Aorta (tissue), 5 donors: ENCODE data around the gene GOLGA6B. TPM values are rescaled to one million over a fixed set of nuclear protein-coding genes. Genes with fewer than 3 reads are reported as not detected.
A peak's percentile ranks its signal among the peaks of the same experiment; 100 is the strongest.
"Not testable (repeated sequence)": the region's sequence is repeated elsewhere in the genome, so short reads cannot be mapped to it uniquely, and the experiment has no call there.

Experiments used
- ATAC-seq: fragments of 200-7000 bp; cut with Tn5 transposase; one replicate; pipeline ENCODE4 v1.9.1; 2022; ENCODE audit warnings: moderate library complexity; ENCODE audit not compliant: low FRiP score
- DNase-seq, 2 donors: peaks; one replicate each; pipeline ENCODE4 v3.0.0-alpha.2; 2020
- H3K27ac ChIP-seq, 2 donors: one replicate each; pipeline ENCODE4 v1.5.1; 2013; ENCODE audit warnings: low read length in 2 of 2, mild to moderate bottlenecking in 2 of 2, moderate library complexity in 2 of 2, control low read depth in 1 of 2, inconsistent platforms in 1 of 2, low read depth in 1 of 2
- H3K27me3 ChIP-seq, 2 donors: one replicate each; pipeline ENCODE4 v1.6.1; 2013; ENCODE audit warnings: control low read depth in 1 of 2, low read length in 1 of 2, mild to moderate bottlenecking in 1 of 2, moderate library complexity in 1 of 2; ENCODE audit not compliant: insufficient read depth in 2 of 2, control insufficient read depth in 1 of 2
- H3K36me3 ChIP-seq, 2 donors: one replicate each; pipeline ENCODE4 v1.6.1; 2013; ENCODE audit warnings: control low read depth in 1 of 2, low read length in 1 of 2, mild to moderate bottlenecking in 1 of 2; ENCODE audit not compliant: insufficient read depth in 2 of 2, control insufficient read depth in 1 of 2
- H3K4me1 ChIP-seq, 2 donors: one replicate each; pipeline ENCODE4 v1.6.1; 2013; ENCODE audit warnings: low read length in 2 of 2, control low read depth in 1 of 2, mild to moderate bottlenecking in 1 of 2, moderate library complexity in 1 of 2; ENCODE audit not compliant: insufficient read depth in 2 of 2, control insufficient read depth in 1 of 2
- H3K4me3 ChIP-seq, 2 donors: one replicate each; pipeline ENCODE4 v1.5.1; 2013; ENCODE audit warnings: low read length in 2 of 2, control low read depth in 1 of 2, mild to moderate bottlenecking in 1 of 2
- H3K9me3 ChIP-seq: one replicate; pipeline ENCODE4 v1.6.1; 2013; ENCODE audit warnings: mild to moderate bottlenecking, low read length; ENCODE audit not compliant: control insufficient read depth
- WGBS, 2 donors: extraction: QIAGEN DNeasy Blood & Tissue Kit; methylation state at CpG; one replicate each; pipeline ENCODE4 v1.1.7; 2013; 5-methylcytosine and 5-hydroxymethylcytosine counted together
- intact Hi-C, 2 donors: fragments of 100-400 bp; cut with DNase I; formaldehyde crosslinking; loops; one replicate each; pipeline versions ENCODE4 v1.14.2 to v1.15.0; 2022
- polyA plus RNA-seq, 2 donors: library from polyadenylated mRNA; stranded (reverse); fragments of 200-250 nt; gene quantifications; one replicate each; pipeline ENCODE4 v1.2.3, GENCODE V29; 2013
- total RNA-seq, 2 donors: library from RNA; stranded (reverse); fragmentation: NEBNext Ultra II Directional; extraction: Animal tissue kit (Norgen Biotek cat#: 25700); gene quantifications; one replicate each; pipeline ENCODE4 v1.2.1, GENCODE V29; 2021
- donor health status: healthy with polysubstance abuse.
- donor health status: Bipolar disorder and iron deficiency.
- donor health status: DM: no; HTN: no; CAD: no.
- donor health status: DM: no; HTN: no; CAD: no.
- donor health status: DM: yes; HTN: yes; CAD: no.

The GOLGA6B gene
- total and polyA plus RNA-seq, 4 donors: not detected

DNA sequence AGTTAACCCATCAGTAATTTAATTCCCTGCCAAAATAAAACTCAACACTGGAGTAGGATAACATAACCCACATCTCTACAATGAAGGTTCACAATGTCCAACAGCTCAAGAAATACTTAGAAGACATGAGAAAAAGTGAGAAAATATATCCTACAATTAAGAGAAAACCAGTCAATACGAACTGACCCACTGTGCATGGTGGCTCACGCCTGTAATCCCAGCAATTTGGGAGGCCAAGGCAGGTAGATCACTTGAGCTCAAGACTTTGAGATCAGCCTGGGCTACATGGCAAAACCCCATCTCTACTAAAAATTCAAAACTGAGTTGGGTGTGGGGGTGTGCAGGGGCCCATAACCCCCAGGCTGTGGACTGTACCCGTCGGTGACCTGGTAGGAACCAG lies 30.6 kb upstream of the GOLGA6B start:
- H3K9me3 ChIP-seq, H3K36me3 ChIP-seq, intact Hi-C loops, H3K4me3 ChIP-seq, H3K27me3 ChIP-seq, H3K4me1 ChIP-seq, H3K27ac ChIP-seq, DNase-seq, ATAC-seq: not testable (repeated sequence)
- WGBS, 2 donors: 94% methylated on average over 4 of the region's 4 CpGs

DNA sequence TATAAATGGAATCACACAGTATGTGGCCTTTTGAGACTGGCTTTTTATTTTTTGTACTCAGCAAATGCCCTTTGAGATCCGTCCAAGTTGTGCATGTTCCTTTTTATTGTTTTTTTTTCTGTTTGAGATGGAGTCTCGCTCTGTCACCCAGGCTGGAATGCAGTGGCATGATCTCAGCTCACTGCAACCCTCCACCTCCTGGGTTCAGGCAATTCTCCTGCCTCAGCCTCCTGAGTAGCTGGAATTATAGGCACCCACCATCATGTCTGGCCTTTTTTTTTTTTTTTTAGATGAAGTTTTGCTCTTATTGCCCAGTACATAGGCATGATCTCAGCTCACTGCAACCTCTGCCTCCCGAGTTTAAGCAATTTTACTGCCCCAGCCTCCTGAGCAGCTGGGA lies 28.3 kb upstream of the GOLGA6B start:
- WGBS, 2 donors: 20 to 27% methylated on average over 3 of the region's 3 CpGs
- H3K9me3 ChIP-seq, H3K36me3 ChIP-seq, H3K27ac ChIP-seq, DNase-seq, H3K4me1 ChIP-seq, intact Hi-C loops, ATAC-seq, H3K27me3 ChIP-seq, H3K4me3 ChIP-seq: not testable (repeated sequence)

DNA sequence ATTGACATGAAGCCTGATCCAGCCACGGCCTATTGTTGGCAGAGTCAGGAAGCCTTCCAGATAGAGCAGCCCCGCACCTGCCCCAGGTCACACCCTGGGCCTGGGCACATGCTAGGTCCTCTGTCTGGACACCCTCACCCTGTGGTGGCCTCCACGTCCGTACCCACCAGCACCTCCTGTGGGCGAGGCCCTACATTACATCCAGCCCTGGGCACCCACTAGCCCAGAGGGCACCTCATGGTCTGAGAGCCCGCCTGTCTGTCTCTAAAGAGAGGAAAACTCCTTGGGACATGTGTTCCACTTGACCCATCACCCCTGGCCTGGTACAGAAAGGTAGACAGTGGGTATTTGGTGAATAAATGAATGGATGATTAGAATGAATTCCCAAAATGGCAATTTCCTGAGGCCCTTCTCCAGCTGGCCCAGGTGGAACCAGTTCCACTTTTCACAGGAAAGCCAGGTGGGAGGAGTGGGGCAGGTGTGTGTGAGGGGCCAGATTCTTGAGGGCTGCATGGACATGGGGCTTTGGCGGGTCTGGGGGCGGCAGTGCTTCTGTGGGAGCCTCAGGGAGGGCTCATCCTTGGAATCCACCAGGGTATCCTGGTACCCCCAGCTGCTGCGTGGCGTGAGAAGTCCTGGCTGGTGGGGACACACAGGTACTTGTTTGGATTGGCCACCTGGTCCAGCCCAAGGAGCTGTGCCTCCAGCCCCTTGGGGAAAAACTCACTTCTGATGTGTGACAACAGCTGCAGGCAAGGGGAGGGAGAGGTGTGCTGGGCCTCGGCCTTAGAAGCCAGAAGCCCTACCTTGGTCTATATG lies 26.0 kb upstream of the GOLGA6B start:
- intact Hi-C loops, H3K27ac ChIP-seq: not testable (repeated sequence)
- 86 to 88% methylated on average over 11 of the region's 11 CpGs for WGBS, 2 donors

DNA sequence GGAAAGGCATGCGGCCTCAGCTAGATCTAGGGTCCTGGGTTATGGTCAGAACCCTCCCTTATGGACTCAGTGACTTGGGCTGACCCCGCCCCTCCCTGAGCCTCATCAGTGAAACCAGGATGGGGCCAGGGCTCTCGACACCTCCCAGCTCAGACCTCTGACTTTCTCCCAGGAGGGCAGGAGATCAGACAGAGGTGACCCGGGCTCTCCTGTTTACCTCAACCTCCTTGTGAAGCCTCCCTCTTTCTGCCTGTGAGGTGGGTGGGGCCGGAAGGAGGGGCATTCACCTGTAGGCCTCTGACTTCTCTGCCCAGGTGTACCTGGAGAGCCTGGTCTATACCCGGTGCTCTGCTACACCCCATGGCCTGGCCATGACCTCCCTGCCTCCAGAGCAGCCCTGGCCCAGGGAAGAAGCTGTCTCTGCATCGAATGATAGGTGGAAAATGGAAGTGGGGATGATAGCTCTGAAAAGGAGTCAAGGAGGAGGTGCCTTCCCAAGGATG lies 25.4 kb upstream of the GOLGA6B start:
- H3K9me3 ChIP-seq, H3K27ac ChIP-seq, H3K27me3 ChIP-seq, H3K36me3 ChIP-seq, ATAC-seq, intact Hi-C loops, DNase-seq, H3K4me3 ChIP-seq, H3K4me1 ChIP-seq: not testable (repeated sequence)
- 80 to 83% methylated on average over 7 of the region's 7 CpGs for WGBS, 2 donors

More for the DNA sequence above, 26.0 kb upstream of the GOLGA6B start:
- not testable (repeated sequence) for ATAC-seq, H3K27me3 ChIP-seq, H3K36me3 ChIP-seq, H3K4me3 ChIP-seq, H3K9me3 ChIP-seq, H3K4me1 ChIP-seq, DNase-seq

DNA sequence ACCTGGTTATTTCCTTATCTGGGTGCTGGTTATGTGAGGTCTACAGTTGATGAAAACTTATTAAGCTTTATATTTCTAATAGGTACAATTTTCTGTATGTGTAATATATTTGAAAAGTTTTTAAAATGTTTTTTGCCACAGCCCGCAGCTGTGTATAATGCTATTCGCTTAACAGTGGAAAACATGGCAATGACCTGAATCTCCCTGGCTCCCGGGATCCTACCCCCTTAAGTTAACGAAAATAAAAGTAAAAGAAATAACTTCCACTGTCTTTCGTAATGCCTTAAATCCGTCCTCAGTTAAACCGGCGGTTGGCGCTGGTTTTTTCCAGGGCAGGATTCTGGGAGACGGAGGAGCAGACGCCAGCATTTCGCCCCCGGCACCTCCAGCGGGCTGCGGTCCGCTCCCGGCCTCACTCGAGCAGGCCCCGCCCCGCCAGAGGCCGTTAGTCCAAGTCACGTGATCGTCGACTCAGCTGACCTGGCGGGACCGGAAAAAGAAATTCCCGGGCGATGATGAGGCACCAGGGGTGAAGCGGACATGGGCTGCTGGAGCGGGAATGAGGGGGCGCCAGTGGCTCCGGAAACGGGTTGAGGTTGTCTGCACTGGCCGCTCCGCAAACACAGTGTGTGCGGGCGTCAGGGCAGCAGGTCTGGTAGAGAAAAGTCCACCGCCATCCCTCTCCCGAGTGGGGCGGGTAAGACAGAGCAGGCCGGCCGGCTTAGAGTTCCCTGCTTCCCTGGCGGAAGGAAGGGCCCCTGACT lies 17.8 kb upstream of the GOLGA6B start:
- H3K9me3 ChIP-seq, H3K4me1 ChIP-seq, intact Hi-C loops, H3K4me3 ChIP-seq, H3K27me3 ChIP-seq, H3K27ac ChIP-seq, H3K36me3 ChIP-seq: not testable (repeated sequence)
- WGBS, 2 donors: 0 to 1% methylated on average over 9 to 27 of the region's 43 CpGs
- DNase-seq (peak; percentile 85 to 90), ATAC-seq (peak; percentile 91)

DNA sequence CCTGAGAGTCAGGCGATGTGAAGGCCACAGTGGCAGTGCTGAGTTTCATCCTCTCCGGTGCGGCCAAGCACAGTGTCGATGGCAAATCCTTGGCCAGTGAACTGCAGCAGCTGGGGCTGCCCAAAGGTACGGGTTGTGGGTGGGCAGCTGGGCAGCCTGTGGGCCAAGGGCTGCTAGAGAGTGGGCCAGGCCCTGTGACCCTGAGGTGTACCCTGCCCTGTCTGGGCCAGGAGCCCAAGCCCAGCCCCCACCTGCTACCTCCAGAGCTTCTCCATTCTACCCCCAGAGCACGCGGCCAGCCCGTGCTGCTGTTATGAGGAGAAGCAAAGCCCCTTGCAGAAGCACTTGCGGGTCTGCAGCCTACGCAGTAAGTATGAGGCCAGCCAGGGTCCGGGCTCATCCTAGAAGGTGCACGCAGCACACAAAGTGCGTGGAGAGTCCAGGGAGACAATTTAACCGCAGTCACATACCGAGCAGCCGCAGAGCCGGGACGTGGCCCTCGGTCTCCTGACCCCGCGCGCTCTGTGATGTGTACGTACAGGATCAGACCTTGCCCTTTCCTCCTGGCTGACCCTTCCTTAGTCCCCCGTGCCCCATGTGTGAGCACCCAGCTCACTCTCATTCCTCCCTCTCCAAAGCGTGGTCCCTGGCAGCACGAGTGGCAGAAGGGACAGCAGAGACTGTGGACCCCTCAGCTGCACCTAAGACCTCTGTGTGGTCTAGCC lies 14.6 kb upstream of the GOLGA6B start:
- intact Hi-C loops, ATAC-seq, H3K27ac ChIP-seq, H3K36me3 ChIP-seq, H3K9me3 ChIP-seq, DNase-seq, H3K27me3 ChIP-seq, H3K4me3 ChIP-seq, H3K4me1 ChIP-seq: not testable (repeated sequence)
- no CpG with 5 or more reads among the region's 26 CpGs for WGBS, 2 donors

DNA sequence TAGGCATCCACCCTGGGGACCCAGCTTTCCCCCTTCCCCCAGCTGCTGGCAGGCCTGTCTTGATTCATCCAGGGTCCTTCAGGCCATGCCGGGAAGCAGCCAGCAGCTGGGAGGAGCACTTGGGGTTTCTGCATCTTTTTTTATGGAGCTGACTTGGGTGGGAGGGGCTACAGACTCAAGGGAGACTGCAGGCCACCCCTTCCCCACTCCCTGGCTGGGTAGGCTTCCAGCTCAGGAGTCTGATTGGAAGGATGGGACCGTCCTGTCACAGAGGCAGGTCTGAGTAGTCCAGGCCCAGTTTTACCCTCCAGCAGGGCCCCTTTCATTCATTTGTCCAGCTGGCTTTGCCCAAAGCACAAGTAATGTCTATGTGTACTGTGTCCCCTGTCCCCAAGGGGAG lies 12.2 kb upstream of the GOLGA6B start:
- H3K4me1 ChIP-seq, H3K9me3 ChIP-seq, H3K27ac ChIP-seq, DNase-seq, H3K27me3 ChIP-seq, ATAC-seq, intact Hi-C loops, H3K36me3 ChIP-seq, H3K4me3 ChIP-seq: not testable (repeated sequence)
- no CpG with 5 or more reads among the region's 2 CpGs for WGBS, 2 donors

DNA sequence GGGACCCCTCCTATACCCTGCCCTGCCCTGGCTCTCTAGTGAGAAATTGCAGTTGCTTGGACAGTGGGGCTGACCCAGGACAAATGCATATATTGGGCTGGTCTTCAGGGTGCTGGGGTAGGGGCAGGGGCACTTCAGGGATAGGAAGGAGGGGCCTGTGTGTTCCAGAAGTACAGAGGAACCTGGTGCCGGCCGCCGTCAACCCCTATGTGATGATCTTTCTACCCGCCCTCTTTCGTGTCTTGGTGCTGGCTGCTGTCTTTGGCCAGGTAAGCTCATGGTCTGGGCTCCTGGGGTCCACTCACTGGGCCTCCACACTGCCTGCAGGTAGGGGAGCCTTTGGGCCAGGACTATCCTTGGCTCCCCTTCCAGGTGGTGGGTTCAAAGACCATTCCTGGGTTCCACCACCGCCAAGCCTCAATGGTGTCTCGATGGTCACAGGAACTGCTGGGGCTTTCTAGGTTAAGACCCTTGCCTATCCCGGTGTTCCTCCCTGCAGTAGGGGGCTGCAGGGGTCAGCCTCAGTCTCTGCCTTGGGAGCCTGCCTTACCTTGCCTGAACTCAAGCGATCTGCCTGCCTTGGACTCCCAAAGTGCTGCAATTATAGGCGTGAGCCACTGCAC lies 5.8 kb upstream of the GOLGA6B start:
- H3K9me3 ChIP-seq, H3K4me1 ChIP-seq, H3K27ac ChIP-seq, ATAC-seq, H3K27me3 ChIP-seq, intact Hi-C loops, H3K4me3 ChIP-seq, H3K36me3 ChIP-seq: not testable (repeated sequence)
- 85 to 86% methylated on average over 8 of the region's 10 CpGs for WGBS, 2 donors
- DNase-seq: peak; percentile 17 to 64
